22Rv1 (cell line): ENCODE data around the gene LRRC28.

Experiments
- ZFX ChIP-seq: fragments of 450-650 bp; IDR thresholded peaks from 2 replicates; pipeline ENCODE4 v1.6.1; 2017; ENCODE audit warnings: antibody characterized with exemption, borderline replicate concordance
- TF ChIP-seq, protein P1 (sequence below): fragments of 450-650 bp; IDR thresholded peaks from 2 replicates; pipeline ENCODE4 v1.5.1; 2017; ENCODE audit warnings: mild to moderate bottlenecking

DNA sequence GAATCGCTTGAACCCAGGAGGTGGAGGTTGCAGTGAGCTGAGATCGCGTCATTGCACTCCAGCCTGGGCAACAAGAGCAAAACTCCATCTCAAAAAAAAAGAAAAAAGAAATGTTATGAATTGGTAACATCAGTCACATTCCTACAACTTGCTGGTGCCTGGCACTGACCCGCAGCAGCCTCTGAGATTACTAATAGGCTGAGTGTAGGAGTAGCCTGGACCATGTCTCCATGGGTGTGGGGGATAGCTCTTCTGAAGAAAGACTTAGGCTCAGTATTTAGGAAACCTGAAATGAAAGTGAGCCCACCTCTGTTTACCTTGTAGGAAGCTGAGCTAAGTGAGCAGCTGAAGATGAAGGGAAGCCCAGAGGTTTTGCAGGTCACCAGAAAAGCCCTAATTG, 148.3 kb downstream of the LRRC28 start:
- TF ChIP-seq, protein P1, sequence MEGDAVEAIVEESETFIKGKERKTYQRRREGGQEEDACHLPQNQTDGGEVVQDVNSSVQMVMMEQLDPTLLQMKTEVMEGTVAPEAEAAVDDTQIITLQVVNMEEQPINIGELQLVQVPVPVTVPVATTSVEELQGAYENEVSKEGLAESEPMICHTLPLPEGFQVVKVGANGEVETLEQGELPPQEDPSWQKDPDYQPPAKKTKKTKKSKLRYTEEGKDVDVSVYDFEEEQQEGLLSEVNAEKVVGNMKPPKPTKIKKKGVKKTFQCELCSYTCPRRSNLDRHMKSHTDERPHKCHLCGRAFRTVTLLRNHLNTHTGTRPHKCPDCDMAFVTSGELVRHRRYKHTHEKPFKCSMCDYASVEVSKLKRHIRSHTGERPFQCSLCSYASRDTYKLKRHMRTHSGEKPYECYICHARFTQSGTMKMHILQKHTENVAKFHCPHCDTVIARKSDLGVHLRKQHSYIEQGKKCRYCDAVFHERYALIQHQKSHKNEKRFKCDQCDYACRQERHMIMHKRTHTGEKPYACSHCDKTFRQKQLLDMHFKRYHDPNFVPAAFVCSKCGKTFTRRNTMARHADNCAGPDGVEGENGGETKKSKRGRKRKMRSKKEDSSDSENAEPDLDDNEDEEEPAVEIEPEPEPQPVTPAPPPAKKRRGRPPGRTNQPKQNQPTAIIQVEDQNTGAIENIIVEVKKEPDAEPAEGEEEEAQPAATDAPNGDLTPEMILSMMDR: no peak
- TF ChIP-seq ZFX: no peak
